GM12891 (cell line): ENCODE data around the gene HNRNPAB.

Experiments
- POLR2A ChIP-seq: IDR thresholded peaks from 2 replicates; pipeline ENCODE4 v1.6.1; 2011; ENCODE audit warnings: low read depth, low read length, control low read depth
- POLR2AphosphoS5 ChIP-seq: IDR thresholded peaks from 2 replicates; pipeline ENCODE4 v1.6.1; 2011; ENCODE audit warnings: low read depth, low read length, control low read depth
- POU2F2 ChIP-seq: IDR thresholded peaks from 2 replicates; pipeline ENCODE4 v1.6.1; 2011; ENCODE audit warnings: low read depth, mild to moderate bottlenecking, control low read depth, low read length, moderate library complexity
- SPI1 ChIP-seq: IDR thresholded peaks from 2 replicates; pipeline ENCODE4 v1.6.1; 2011; ENCODE audit warnings: low read depth, low read length, control low read depth

- TF ChIP-seq POLR2A = no peak
- no peak for TF ChIP-seq SPI1
- TF ChIP-seq POU2F2 = no peak
- no peak for TF ChIP-seq POLR2AphosphoS5
These were observed 28.6 kb downstream of the HNRNPAB start for GRCh38 chr5:178232920-178233429.
